H1 (cell line): ENCODE data around the gene KRTAP10-2. TPM values are rescaled to one million over a fixed set of nuclear protein-coding genes. Genes with fewer than 3 reads are reported as not detected.

Experiments
- CTCF ChIA-PET: fragments of 300-600 bp; sonication (Branson Sonifier 250); formaldehyde crosslinking; loops from one replicate; lab custom pipeline; 2021; ENCODE audit not compliant: partially characterized antibody; lab: Charles Lee
- POLR2A ChIA-PET: fragments of 300-600 bp; sonication (Branson Sonifier 250); formaldehyde crosslinking; loops from one replicate; lab custom pipeline; 2021; ENCODE audit warnings: inconsistent platforms; ENCODE audit not compliant: partially characterized antibody; lab: Charles Lee
- DNase-seq, 2 experiments: peaks; one replicate each; pipeline versions ENCODE4 v3.0.0 to v3.0.0-alpha.2; 2010 to 2022; ENCODE audit warnings: low spot score in 2 of 2, low read depth in 1 of 2, mixed read lengths in 1 of 2
- FAIRE-seq: peaks from 2 replicates; lab custom pipeline; 2011; peaks lifted over from hg19 to GRCh38; lab: Jason Lieb, UNC
- H2AFZ ChIP-seq: 2 replicates; pipeline ENCODE4 v1.8.1; 2012; ENCODE audit warnings: low read length, inconsistent platforms
- H2AK5ac ChIP-seq: 2 replicates; pipeline ENCODE4 v1.6.1; 2013; ENCODE audit warnings: low read depth, low read length
- H2BK120ac ChIP-seq: replicated peaks from 2 replicates; pipeline ENCODE3; 2013; ENCODE audit warnings: low read depth, low read length, inconsistent platforms
- H2BK12ac ChIP-seq: 2 replicates; pipeline ENCODE4 v1.6.1; 2013; ENCODE audit warnings: low read depth, low read length
- H2BK15ac ChIP-seq: 2 replicates; pipeline ENCODE4 v1.6.1; 2013; ENCODE audit warnings: low read length
- H2BK20ac ChIP-seq: 2 replicates; pipeline ENCODE4 v1.6.1; 2013; ENCODE audit warnings: low read length
- H2BK5ac ChIP-seq: 2 replicates; pipeline ENCODE4 v1.6.1; 2013; ENCODE audit warnings: low read depth, low read length
- H3K14ac ChIP-seq: 2 replicates; pipeline ENCODE4 v1.6.1; 2013; ENCODE audit warnings: inconsistent platforms; ENCODE audit not compliant: insufficient read length
- H3K18ac ChIP-seq: 2 replicates; pipeline ENCODE4 v1.6.1; 2013; ENCODE audit warnings: low read length; ENCODE audit errors: extremely low read depth
- H3K23ac ChIP-seq: 2 replicates; pipeline ENCODE4 v1.6.1; 2013; ENCODE audit warnings: inconsistent platforms; ENCODE audit not compliant: insufficient read length
- H3K23me2 ChIP-seq: 2 replicates; pipeline ENCODE4 v1.6.1; 2013; ENCODE audit warnings: low read depth, low read length
- H3K27ac ChIP-seq: 2 replicates; pipeline ENCODE4 v1.6.1; 2011; ENCODE audit warnings: low read depth, low read length, inconsistent platforms
- H3K27me3 ChIP-seq, 4 experiments: replicated peaks in 1 of 4; 1 replicate in 1 of 4; 2 replicates in 3 of 4; pipeline versions ENCODE4 v1.6.1 to v1.8.1; 2011 to 2013; ENCODE audit warnings: low read length in 3 of 4, mild to moderate bottlenecking in 3 of 4, inconsistent platforms in 2 of 4, mixed read lengths in 2 of 4, moderate library complexity in 1 of 4; ENCODE audit not compliant: control insufficient read depth in 3 of 4, insufficient read depth in 3 of 4; ENCODE audit errors: extremely low read depth in 1 of 4
- H3K36me3 ChIP-seq, 4 experiments: 2 replicates each; pipeline versions ENCODE4 v1.6.1 to v1.8.1; 2011 to 2013; ENCODE audit warnings: mild to moderate bottlenecking in 4 of 4, low read length in 3 of 4, moderate library complexity in 2 of 4, control low read depth in 1 of 4, inconsistent platforms in 1 of 4; ENCODE audit not compliant: insufficient read depth in 4 of 4, control insufficient read depth in 2 of 4
- H3K4ac ChIP-seq: replicated peaks from 2 replicates; pipeline ENCODE3; 2013; ENCODE audit warnings: low read length, low read depth, mixed read lengths, inconsistent platforms; ENCODE audit not compliant: insufficient read length
- H3K4me1 ChIP-seq, 4 experiments: replicated peaks in 1 of 4; 1 replicate in 1 of 4; 2 replicates in 3 of 4; pipeline versions ENCODE4 v1.6.1 to v1.8.1; 2011 to 2013; ENCODE audit warnings: low read length in 3 of 4, inconsistent platforms in 2 of 4, mixed read lengths in 1 of 4; ENCODE audit not compliant: insufficient read depth in 4 of 4, control insufficient read depth in 3 of 4
- H3K4me2 ChIP-seq, 2 experiments: 2 replicates each; pipeline versions ENCODE4 v1.6.1 to v1.8.1; 2011 to 2013; ENCODE audit warnings: low read depth in 2 of 2, low read length in 2 of 2, control low read depth in 1 of 2, inconsistent platforms in 1 of 2, mild to moderate bottlenecking in 1 of 2; ENCODE audit not compliant: insufficient read depth in 1 of 2
- H3K4me3 ChIP-seq, 4 experiments: fragments of 200-600, 300-600 bp in 1 of 4; sonication (generic), shearing (Covaris generic), sonication (Bioruptor Twin) in 1 of 4; 2 replicates each; pipeline versions ENCODE4 v1.5.1 to v1.8.1; 2011 to 2016; ENCODE audit warnings: low read length in 4 of 4, low read depth in 3 of 4, control low read depth in 2 of 4, inconsistent platforms in 2 of 4, mild to moderate bottlenecking in 2 of 4, mixed read lengths in 1 of 4, moderate library complexity in 1 of 4; ENCODE audit not compliant: insufficient read depth in 2 of 4; ENCODE audit errors: extremely low read depth in 1 of 4
- H3K56ac ChIP-seq: replicated peaks from 2 replicates; pipeline ENCODE3; 2013; ENCODE audit warnings: low read depth, mild to moderate bottlenecking, mixed read lengths, low read length, inconsistent platforms; ENCODE audit not compliant: insufficient read length
- H3K79me1 ChIP-seq: 2 replicates; pipeline ENCODE4 v1.6.1; 2013; ENCODE audit warnings: low read depth, low read length, control low read depth
- H3K79me2 ChIP-seq, 2 experiments: 2 replicates each; pipeline versions ENCODE4 v1.6.1 to v1.8.1; 2012 to 2013; ENCODE audit warnings: low read length in 2 of 2, mild to moderate bottlenecking in 2 of 2, inconsistent platforms in 1 of 2; ENCODE audit not compliant: insufficient read depth in 2 of 2, control insufficient read depth in 1 of 2
- H3K9ac ChIP-seq, 4 experiments: replicated peaks in 1 of 4; 1 replicate in 1 of 4; 2 replicates in 3 of 4; pipeline versions ENCODE4 v1.6.1 to v1.8.1; 2011 to 2013; ENCODE audit warnings: low read depth in 3 of 4, low read length in 3 of 4, control low read depth in 2 of 4, mild to moderate bottlenecking in 2 of 4, moderate library complexity in 2 of 4, inconsistent platforms in 1 of 4; ENCODE audit errors: extremely low read depth in 1 of 4
- H3K9me3 ChIP-seq, 2 experiments: 2 replicates each; pipeline versions ENCODE4 v1.6.1 to v1.8.1; 2012 to 2013; ENCODE audit warnings: mild to moderate bottlenecking in 2 of 2, moderate library complexity in 2 of 2, control low read depth in 1 of 2, inconsistent platforms in 1 of 2, low read depth in 1 of 2, low read length in 1 of 2, mixed read lengths in 1 of 2; ENCODE audit not compliant: insufficient read depth in 2 of 2
- H4K20me1 ChIP-seq, 2 experiments: replicated peaks in 1 of 2; 2 replicates each; pipeline versions ENCODE3 to v1.8.1; 2011 to 2013; ENCODE audit warnings: inconsistent platforms in 2 of 2, low read length in 2 of 2, mild to moderate bottlenecking in 1 of 2; ENCODE audit not compliant: insufficient read depth in 2 of 2, control insufficient read depth in 1 of 2
- H4K5ac ChIP-seq: 2 replicates; pipeline ENCODE4 v1.6.1; 2013; ENCODE audit warnings: low read length, low read depth, mixed read lengths, inconsistent platforms; ENCODE audit not compliant: insufficient read length
- H4K8ac ChIP-seq: 2 replicates; pipeline ENCODE4 v1.8.0; 2013; ENCODE audit warnings: mild to moderate bottlenecking, moderate library complexity, low read length, inconsistent platforms; ENCODE audit not compliant: insufficient read depth; ENCODE audit errors: extremely low read depth
- H4K91ac ChIP-seq: replicated peaks from 2 replicates; pipeline ENCODE3; 2013; ENCODE audit warnings: low read length, mixed read lengths, inconsistent platforms; ENCODE audit not compliant: insufficient read length
- NANOG ChIP-seq: IDR thresholded peaks from 2 replicates; pipeline ENCODE4 v1.6.1; 2011; ENCODE audit warnings: low read length, low read depth, mild to moderate bottlenecking, inconsistent platforms; ENCODE audit not compliant: insufficient read depth, poor library complexity, severe bottlenecking
- WGBS, 2 experiments: shearing (Covaris generic) in 1 of 2; methylation state at CpG; one replicate each; pipeline versions ENCODE4 v1.1.6 to v1.1.7; 2013 to 2015; ENCODE audit warnings: low lambda C conversion rate in 2 of 2, mixed read lengths in 2 of 2, inconsistent platforms in 1 of 2, low coverage in 1 of 2, missing lambda C conversion rate in 1 of 2; ENCODE audit not compliant: insufficient replicate concordance in 2 of 2, insufficient coverage in 1 of 2, insufficient read length in 1 of 2; ENCODE audit errors: extremely low coverage in 1 of 2, missing lambda C conversion rate in 1 of 2; 5-methylcytosine and 5-hydroxymethylcytosine counted together
- polyA plus RNA-seq, 7 experiments: library from polyadenylated mRNA; depleted of rRNA in 3 of 7; stranded (reverse) in 5 of 7; unstranded in 2 of 7; fragments of >200 nt in 5 of 7; fragments of 200-250 nt in 2 of 7; gene quantifications; 1 replicate in 5 of 7; 2 replicates in 1 of 7; 4 replicates in 1 of 7; pipeline versions ENCODE4 v1.2.1 to v1.2.3, GENCODE V29; 2011 to 2013; ENCODE audit warnings: missing spikeins in 2 of 7, mixed read lengths in 2 of 7
- total RNA-seq: library from RNA; stranded (reverse); fragmentation: NEBNext Ultra II Directional; extraction: Animal tissue kit (Norgen Biotek cat#: 25700); gene quantifications from 2 replicates; pipeline ENCODE4 v1.2.1, GENCODE V29; 2021

The KRTAP10-2 gene
- total and polyA plus RNA-seq, 2 of the 8 experiments (the other 6 are each of a cell fraction or from before 2014, with no cell fraction given) = 0.11 TPM; not detected in 1

DNA sequence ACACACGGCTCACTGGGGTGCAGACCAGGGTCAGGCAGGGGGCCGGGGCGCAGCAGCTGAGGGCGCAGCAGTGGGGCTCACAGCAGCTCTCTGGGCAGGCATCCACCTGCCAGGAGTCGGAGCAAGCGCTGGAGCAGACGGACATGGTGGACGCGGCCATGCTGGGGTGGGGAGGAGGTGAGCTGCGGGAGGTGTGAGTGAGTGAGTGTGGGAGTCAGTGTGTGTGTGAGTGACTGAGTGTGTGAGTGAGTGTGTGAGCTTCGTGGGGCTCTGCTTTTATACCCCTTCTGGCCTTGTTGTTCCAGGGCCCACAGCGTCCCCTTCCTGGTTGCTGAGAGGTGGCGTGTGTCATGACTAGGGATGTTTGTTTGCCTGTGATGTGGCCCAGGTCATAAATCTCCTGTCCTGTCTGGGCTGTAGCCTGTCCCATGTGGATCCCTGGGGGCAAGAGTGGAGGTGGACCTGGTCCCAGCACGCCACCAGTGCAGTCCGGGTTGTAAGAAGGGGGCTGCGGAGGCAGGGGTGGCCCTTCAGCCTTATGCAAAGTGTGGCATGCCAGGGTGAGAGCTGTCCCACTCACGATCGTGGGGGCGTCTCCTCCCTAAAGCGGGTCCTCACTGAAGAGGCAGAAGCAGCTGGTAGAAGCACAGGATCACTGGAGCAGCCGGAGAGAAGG lies 11.2 kb downstream of the KRTAP10-2 start, which contains the start of gene KRTAP10-1:
TSS of gene KRTAP10-1 (minus strand) at position 205 of the 676 bp plus-strand sequence. CDS start at position 160, 45 bp downstream.
- Histone ChIP-seq H2AFZ (no peak within 1 kb of the TSS), H4K5ac (no peak within 1 kb of the TSS)

More for the DNA sequence above, 11.2 kb downstream of the KRTAP10-2 start, which contains the start of gene KRTAP10-1:
- no peak for TF ChIP-seq NANOG
- TF ChIP-seq, all 59 proteins: peak for 0
- no peak for DNase-seq
- Histone ChIP-seq H3K4ac (no peak within 1 kb of the TSS), H2BK20ac (no peak within 1 kb of the TSS), H3K9me3 (peaks cover 3 to 4% of the 10 kb centered on the region in 2 experiments; a peak in 1 of 4 replicates), H3K4me2 (no peak within 1 kb of the TSS), H3K79me2 (no peaks in the 10 kb centered on the region), H2BK12ac (peak within 1 kb of the TSS; percentile 60; the same call in 1 of the 2 replicates), H3K27me3 (no peaks in the 10 kb centered on the region), H3K4me1 (peaks cover 0 to 2% (median 0%) of the 10 kb centered on the region in 4 experiments; a peak in 1 of 7 replicates), H3K79me1 (no peaks in the 10 kb centered on the region), H3K23ac (no peak within 1 kb of the TSS), H3K9ac (no peak within 1 kb of the TSS), H3K14ac (no peak within 1 kb of the TSS), H2AK5ac (peak within 1 kb of the TSS; percentile 75; the same call in 1 of the 2 replicates), H3K18ac (no peak within 1 kb of the TSS; the same call in 1 of the 2 replicates), H2BK120ac (no peak within 1 kb of the TSS), H2BK15ac (peak within 1 kb of the TSS; percentile 72; the same call in 1 of the 2 replicates), H4K20me1 (no peaks in the 10 kb centered on the region), H2BK5ac (0 out of 2 replicates have a peak within 1 kb of the TSS, but pooled peaks have one; percentile 52), H3K56ac (no peak within 1 kb of the TSS), H4K8ac (peak within 1 kb of the TSS; percentile 57), H3K27ac (no peak within 1 kb of the TSS), H4K91ac (no peak within 1 kb of the TSS), H3K23me2 (no peaks in the 10 kb centered on the region), H3K36me3 (no peaks in the 10 kb centered on the region), H3K4me3 (no peak within 1 kb of the TSS)
- ChIA-PET POLR2A (interaction anchor here (0.9 to 1.2 kb wide), 2 partner anchors 10 to 12 kb away, joined by 3 read pairs; no protein-coding TSS in a partner anchor), CTCF (interaction anchor here (0.6 to 1.7 kb wide), 4 partner anchors 9 to 151 kb away, joined by 3 to 4 read pairs (median 3); no protein-coding TSS in a partner anchor)
- 80% methylated on average over 21 of the region's 21 CpGs; no CpG with 5 or more reads in 1 of the 2 experiments for WGBS, 2 experiments
- no peak for FAIRE-seq
